Inflammatory macrophage (primary cell): ENCODE results near the gene HLA-DPB1.

Experiments used
- DNase-seq, 2 donors: peaks; one replicate each; pipeline ENCODE4 v3.0.0-alpha.2; 2020 to 2022

HLA-DPB1 gene

GRCh38 chr6:33104887-33105286 lies 29.1 kb downstream of the HLA-DPB1 start:
- DNase-seq: peak; percentile 26 to 35

- no peak for DNase-seq
Measured at GRCh38 chr6:33105386-33105785, 29.6 kb downstream of the HLA-DPB1 start.

GRCh38 chr6:33105916-33106871 lies 30.4 kb downstream of the HLA-DPB1 start:
- no peak for DNase-seq

GRCh38 chr6:33107641-33108040 lies 31.9 kb downstream of the HLA-DPB1 start:
- peak; percentile 45 to 74 for DNase-seq

GRCh38 chr6:33108307-33108706 lies 32.5 kb downstream of the HLA-DPB1 start:
- peak in 1 of 2 donors; percentile 16 for DNase-seq

GRCh38 chr6:33112148-33112547 lies 36.4 kb downstream of the HLA-DPB1 start:
- peak; percentile 63 to 84 for DNase-seq

GRCh38 chr6:33113755-33114154 lies 38.0 kb downstream of the HLA-DPB1 start:
- no peak for DNase-seq

GRCh38 chr6:33114406-33114805 lies 38.6 kb downstream of the HLA-DPB1 start:
- peak; percentile 37 to 82 for DNase-seq

- DNase-seq: no peak
Measured at GRCh38 chr6:33116417-33116816, 40.6 kb downstream of the HLA-DPB1 start.

GRCh38 chr6:33116841-33117711 lies 41.3 kb downstream of the HLA-DPB1 start:
- DNase-seq: no peak

- DNase-seq: no peak
Measured at GRCh38 chr6:33117811-33118277, 42.1 kb downstream of the HLA-DPB1 start.

GRCh38 chr6:33118525-33119123 lies 42.8 kb downstream of the HLA-DPB1 start:
- DNase-seq: peak; percentile 41 to 72

- DNase-seq: no peak
Measured at GRCh38 chr6:33120001-33120400, 44.2 kb downstream of the HLA-DPB1 start.

GRCh38 chr6:33123181-33123580 lies 47.4 kb downstream of the HLA-DPB1 start:
- DNase-seq: no peak

- DNase-seq: peak; percentile 60 to 67
Measured at GRCh38 chr6:33123732-33124524, 48.1 kb downstream of the HLA-DPB1 start.

- DNase-seq: no peak
Measured at GRCh38 chr6:33124525-33124901, 48.7 kb downstream of the HLA-DPB1 start.

GRCh38 chr6:33124947-33125346 lies 49.2 kb downstream of the HLA-DPB1 start:
- no peak for DNase-seq

- peak; percentile 67 to 81 for DNase-seq
Measured at GRCh38 chr6:33126101-33126714, 50.4 kb downstream of the HLA-DPB1 start.

GRCh38 chr6:33128318-33128717 lies 52.5 kb downstream of the HLA-DPB1 start:
- DNase-seq: no peak

- DNase-seq: peak; percentile 37 to 51
Measured at GRCh38 chr6:33132081-33132524, 56.3 kb downstream of the HLA-DPB1 start.

- DNase-seq: no peak
Measured at GRCh38 chr6:33136310-33136900, 60.6 kb downstream of the HLA-DPB1 start.
